ENCODE measurements around the gene RAB19.

Gene RAB19

DNA sequence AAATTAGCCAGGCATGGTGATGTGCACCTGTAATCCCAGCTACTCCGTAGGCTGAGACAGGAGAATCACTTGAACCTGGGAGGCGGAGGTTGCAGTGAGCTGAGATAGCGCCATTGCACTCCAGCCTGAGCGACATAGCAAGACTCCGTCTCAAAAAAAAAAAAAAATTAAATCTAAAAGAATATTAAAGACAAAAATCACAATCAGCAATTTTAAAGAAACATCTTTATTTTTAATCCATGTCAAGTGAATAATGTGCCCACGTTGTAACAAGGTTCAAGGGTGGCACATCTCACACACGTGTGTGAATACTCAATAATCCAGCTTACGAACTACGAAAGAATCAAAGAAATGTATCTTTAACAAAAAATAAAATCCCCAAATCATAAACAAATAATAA is 28.5 kb upstream of the RAB19 start:
- Histone ChIP-seq H3K4me1 (ENCODE audit: insufficient read depth, low read length) (peaks cover 36% of the 10 kb centered on the region), H3K4me3 (ENCODE audit: low read depth in 1 of 2, low read length in 2 of 2) (peak overlapping the region in 1 of 2 experiments; percentile 49; a peak in 2 of 4 replicates), H3K79me2 (ENCODE audit: insufficient read depth, low read length) (0 out of 2 replicates have a peak, but pooled peaks cover 2% of the 10 kb centered on the region), H3K27me3 (ENCODE audit: insufficient read depth, low read length, poor library complexity) (no peaks in the 10 kb centered on the region), H3K27ac (ENCODE audit: low read length) (peak overlapping the region; percentile 87), H3K9me3 (ENCODE audit: insufficient read depth, low read length, severe bottlenecking) (no peaks in the 10 kb centered on the region), H3K36me3 (ENCODE audit: insufficient read depth, low read length) (peaks cover 22% of the 10 kb centered on the region), H3K9ac (ENCODE audit: low read depth, low read length) (peak overlapping the region; percentile 47), H2AFZ (ENCODE audit: low read depth, low read length) (peak overlapping the region; percentile 67; the same call in 1 of the 2 replicates), H3K4me2 (ENCODE audit: insufficient read depth, low read length) (peak overlapping the region; percentile 72), H4K20me1 (ENCODE audit: insufficient read depth, low read length) (no peaks in the 10 kb centered on the region)
- ATAC-seq (ENCODE audit: insufficient read depth, low read depth) (no peak), DNase-seq (no peak)
- TF ChIP-seq EZH2 (IDR thresholded peaks at IDR 0.05; ENCODE audit: borderline replicate concordance, low read depth, low read length, severe bottlenecking) (no peak), CTCF (IDR thresholded peaks at IDR 0.05; ENCODE audit: borderline replicate concordance, extremely low read depth, low read length, poor library complexity, severe bottlenecking) (no peak)

- H4K20me1 ChIP-seq (ENCODE audit: insufficient read depth, low read length) = no peaks in the 10 kb centered on the region
- H3K27me3 ChIP-seq (ENCODE audit: insufficient read depth, low read length, poor library complexity) = no peaks in the 10 kb centered on the region
- DNase-seq = peak; percentile 54
- peak; percentile 86 for ATAC-seq (ENCODE audit: insufficient read depth, low read depth)
- peak overlapping the region; percentile 67 for H2AFZ ChIP-seq (ENCODE audit: low read depth, low read length)
- peaks cover 25% of the 10 kb centered on the region for H3K36me3 ChIP-seq (ENCODE audit: insufficient read depth, low read length)
- TF ChIP-seq EZH2 (IDR thresholded peaks at IDR 0.05; ENCODE audit: borderline replicate concordance, low read depth, low read length, severe bottlenecking) = no peak
- TF ChIP-seq CTCF (IDR thresholded peaks at IDR 0.05; ENCODE audit: borderline replicate concordance, extremely low read depth, low read length, poor library complexity, severe bottlenecking) = no peak
- H3K79me2 ChIP-seq (ENCODE audit: insufficient read depth, low read length) = 0 out of 2 replicates have a peak, but pooled peaks cover 2% of the 10 kb centered on the region
- H3K27ac ChIP-seq (ENCODE audit: low read length) = peak overlapping the region; percentile 87
- H3K9ac ChIP-seq (ENCODE audit: low read depth, low read length) = peak overlapping the region; percentile 47
- no peaks in the 10 kb centered on the region for H3K9me3 ChIP-seq (ENCODE audit: insufficient read depth, low read length, severe bottlenecking)
- peak overlapping the region; percentile 72 for H3K4me2 ChIP-seq (ENCODE audit: insufficient read depth, low read length)
- peaks cover 36% of the 10 kb centered on the region for H3K4me1 ChIP-seq (ENCODE audit: insufficient read depth, low read length)
- peak overlapping the region in 1 of 2 experiments; percentile 49; a peak in 3 of 4 replicates for H3K4me3 ChIP-seq (ENCODE audit: low read depth in 1 of 2, low read length in 2 of 2)
Observed at GRCh38 chr7:140375892-140376730, 27.7 kb upstream of the RAB19 start.

- no peak for TF ChIP-seq CTCF (IDR thresholded peaks at IDR 0.05; ENCODE audit: borderline replicate concordance, extremely low read depth, low read length, poor library complexity, severe bottlenecking)
- H3K4me3 ChIP-seq (ENCODE audit: low read depth in 1 of 2, low read length in 2 of 2) = no peak overlapping the region
- no peaks in the 10 kb centered on the region for H3K27me3 ChIP-seq (ENCODE audit: insufficient read depth, low read length, poor library complexity)
- no peak overlapping the region for H3K9ac ChIP-seq (ENCODE audit: low read depth, low read length)
- DNase-seq = no peak
- H3K9me3 ChIP-seq (ENCODE audit: insufficient read depth, low read length, severe bottlenecking) = no peaks in the 10 kb centered on the region
- peaks cover 3% of the 10 kb centered on the region; the same call in 1 of the 2 replicates for H3K4me1 ChIP-seq (ENCODE audit: insufficient read depth, low read length)
- peaks cover 28% of the 10 kb centered on the region for H3K36me3 ChIP-seq (ENCODE audit: insufficient read depth, low read length)
- peaks cover 5% of the 10 kb centered on the region; the same call in 1 of the 2 replicates for H4K20me1 ChIP-seq (ENCODE audit: insufficient read depth, low read length)
- ATAC-seq (ENCODE audit: insufficient read depth, low read depth) = no peak
- H3K27ac ChIP-seq (ENCODE audit: low read length) = no peak overlapping the region
- peaks cover 43% of the 10 kb centered on the region for H3K79me2 ChIP-seq (ENCODE audit: insufficient read depth, low read length)
- no peak overlapping the region for H3K4me2 ChIP-seq (ENCODE audit: insufficient read depth, low read length)
- no peak overlapping the region for H2AFZ ChIP-seq (ENCODE audit: low read depth, low read length)
Observed at GRCh38 chr7:140383954-140384713, 19.7 kb upstream of the RAB19 start.
